HTERT RPE-1 (cell line): ENCODE results near the gene DEAF1.
"Not testable (repeated sequence)": the region's sequence is repeated elsewhere in the genome, so short reads cannot be mapped to it uniquely, and the experiment has no call there.

ENCODE experiments used
- in situ Hi-C: fragments of 300-500 bp; cut with MboI; formaldehyde crosslinking; loops from 4 replicates; pipeline ENCODE4 v1.14.3; 2020; ENCODE audit warnings: low sequenced_read_pairs

DEAF1 gene

DNA sequence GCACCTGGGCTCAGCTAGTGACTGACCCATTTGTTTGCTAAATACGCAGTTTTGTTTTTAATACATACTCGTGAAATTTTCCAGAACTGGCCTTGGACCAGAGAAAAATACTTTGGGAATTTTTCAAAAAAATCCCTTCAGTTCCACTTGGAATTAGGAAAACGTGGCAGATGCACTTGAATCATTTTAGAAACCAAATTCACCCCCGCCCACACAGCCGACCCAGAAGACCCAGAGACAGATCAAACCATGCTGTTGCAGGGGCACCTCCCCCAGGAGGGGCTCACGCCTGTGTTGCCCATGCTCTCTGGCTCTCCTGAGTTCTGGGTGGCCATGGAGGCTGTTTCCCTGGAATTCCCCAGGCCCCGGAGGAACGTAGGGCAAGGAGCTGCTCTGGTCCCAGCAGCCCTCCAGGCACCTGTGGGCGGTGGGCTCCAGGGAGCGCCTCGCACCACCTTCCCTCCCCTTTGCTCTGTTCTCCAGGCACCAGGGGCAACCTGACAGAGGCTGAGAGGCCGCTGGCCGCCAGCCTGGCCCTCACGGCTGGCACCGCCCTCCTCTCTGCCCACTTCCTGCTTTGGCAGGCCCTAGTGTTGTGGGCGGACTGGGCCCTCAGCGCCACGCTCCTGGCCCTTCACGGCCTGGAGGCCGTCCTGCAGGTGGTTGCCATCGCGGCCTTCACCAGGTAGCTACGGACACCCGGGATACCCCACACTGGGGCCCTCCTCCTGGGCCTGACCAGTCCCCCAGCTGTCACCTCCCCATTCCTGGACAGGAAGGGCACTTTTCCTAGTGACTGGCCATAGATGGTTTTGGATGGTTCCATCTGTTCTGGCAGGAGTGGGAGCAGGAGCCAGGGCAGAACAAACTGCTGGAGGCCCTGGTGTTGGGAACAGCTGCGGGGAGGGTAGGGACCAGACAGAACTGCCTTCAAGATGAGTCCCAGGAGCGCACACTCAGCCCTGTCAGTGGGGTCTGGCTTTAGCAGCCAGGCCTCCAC lies 7.7 kb upstream of the DEAF1 start:
- in situ Hi-C loops: no loop called here

DNA sequence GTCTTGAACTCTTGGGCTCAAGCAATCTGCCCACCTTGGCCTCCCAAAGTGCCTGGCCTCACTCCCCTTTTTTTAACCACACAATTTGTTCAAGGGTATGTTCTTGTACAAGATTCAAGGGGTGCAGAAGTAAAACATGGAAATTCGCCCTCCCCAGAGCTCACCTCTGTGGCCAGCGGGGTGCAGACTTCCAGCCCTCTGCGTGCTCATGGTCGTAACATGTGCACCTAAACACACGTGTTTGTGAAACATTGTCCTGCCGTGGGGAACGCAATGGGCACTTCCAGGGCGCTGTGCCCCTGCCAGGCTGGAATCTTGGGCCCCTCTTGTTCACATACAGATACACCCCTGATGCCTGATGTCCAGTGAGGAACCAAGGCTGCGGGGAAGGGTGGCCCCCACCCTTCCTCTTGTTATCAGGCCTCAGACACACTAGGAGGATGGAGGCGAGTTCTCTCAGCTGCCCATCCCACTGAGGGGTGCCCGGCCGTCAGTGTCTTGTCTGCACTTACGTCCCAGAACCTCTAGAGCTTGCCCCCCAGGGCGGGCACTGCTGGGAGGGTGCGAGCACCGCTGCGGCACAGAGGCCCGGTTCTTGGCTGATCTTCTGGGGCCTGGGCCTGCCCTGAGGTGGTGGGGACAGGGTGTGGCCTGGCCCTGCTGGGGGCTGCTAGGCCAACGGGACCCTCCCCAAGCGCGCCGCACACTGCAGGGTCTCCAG lies 6.9 kb upstream of the DEAF1 start:
- in situ Hi-C loops: no loop called here

- in situ Hi-C loops: no loop called here
Measured at GRCh38 chr11:699753-700152, 4.7 kb upstream of the DEAF1 start.

GRCh38 chr11:699116-699508 lies 4.1 kb upstream of the DEAF1 start:
- in situ Hi-C loops: no loop called here

- in situ Hi-C loops: no loop called here
Measured at GRCh38 chr11:698493-699115, 3.6 kb upstream of the DEAF1 start.

DNA sequence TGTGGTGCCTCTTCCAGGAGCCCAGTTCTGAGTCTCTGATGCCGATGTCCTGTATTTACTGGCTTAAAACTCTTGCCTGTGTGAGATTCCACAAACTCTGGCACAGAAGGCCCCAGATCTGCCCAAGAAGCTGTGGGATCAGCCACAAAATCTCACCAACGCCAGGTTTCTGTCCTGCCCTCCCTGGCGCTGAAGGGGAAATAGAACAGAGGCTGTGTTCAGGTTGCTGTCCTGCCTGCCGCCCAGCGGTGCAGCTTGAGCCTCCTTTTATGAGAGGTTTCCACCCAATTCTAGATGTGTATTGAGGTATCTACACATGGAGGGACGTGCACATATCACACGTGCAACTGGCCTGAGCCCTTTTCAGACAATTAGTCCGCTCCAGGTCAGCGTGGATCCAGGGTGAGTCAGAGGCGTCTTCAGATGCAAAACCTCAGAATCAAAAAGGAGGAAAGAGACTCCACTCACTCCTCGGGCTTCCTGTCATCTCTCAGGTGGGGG lies 2.8 kb upstream of the DEAF1 start:
- in situ Hi-C loops: no loop called here

DNA sequence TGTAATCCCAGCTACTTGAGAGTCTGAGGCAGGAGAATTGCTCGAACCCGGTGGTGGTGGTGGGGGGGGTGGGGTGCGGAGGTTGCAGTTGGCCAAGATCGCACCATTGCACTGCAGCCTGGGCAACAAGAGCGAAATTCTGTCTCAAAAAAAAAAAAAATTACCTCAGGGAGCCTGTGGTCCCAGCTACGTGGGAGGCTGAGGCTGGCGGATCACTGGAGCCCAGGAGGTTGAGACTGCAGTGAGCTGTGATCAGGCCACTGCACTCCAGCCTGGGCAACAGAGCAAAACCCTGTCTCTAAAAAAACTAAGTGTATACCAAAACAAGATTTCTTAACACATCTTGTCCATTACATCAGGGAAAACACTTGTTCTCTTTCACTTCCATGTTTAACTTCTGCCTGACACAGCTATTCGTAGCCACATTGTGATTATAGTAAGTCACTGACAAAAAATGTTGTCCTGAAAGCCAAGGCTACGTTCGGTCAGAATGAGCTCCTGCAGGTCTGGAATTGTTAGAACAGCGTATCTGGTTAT lies 2.0 kb upstream of the DEAF1 start:
- in situ Hi-C loops: no loop called here

DNA sequence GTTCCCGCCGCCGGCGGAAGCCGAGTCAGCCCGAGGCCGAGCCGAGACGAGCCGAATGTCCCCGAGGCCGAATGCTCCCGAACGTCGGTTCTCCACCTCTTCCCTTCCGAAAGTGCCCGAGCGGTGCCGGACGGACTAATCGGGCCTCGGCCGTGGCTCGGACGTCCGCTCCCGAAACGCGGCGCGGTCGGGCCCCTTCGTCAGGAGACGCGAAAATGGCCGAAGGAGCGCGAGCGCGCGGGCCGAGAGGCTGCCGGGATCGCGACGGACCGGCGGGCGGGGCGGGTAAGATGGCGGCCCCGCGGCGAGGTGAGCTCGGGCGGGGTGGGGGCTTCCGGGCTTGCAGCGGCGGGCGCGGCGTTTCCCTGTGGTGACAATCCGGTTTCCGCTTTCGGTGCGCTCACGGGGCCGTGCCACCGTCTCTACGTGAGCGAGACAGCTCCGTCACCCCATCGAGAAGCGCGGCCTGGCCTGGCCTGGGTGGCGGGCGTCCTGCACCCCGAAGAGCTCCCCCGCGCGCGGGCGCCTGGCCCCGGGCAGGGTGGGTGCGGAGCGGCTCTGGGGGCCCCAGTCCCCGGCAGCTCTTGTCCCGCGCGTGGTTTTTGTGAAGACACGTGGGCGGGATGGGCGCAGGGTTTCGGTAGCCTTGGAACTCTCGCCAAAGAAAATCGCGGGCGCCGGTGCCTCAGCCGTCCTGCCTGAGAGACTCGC lies 671 bp upstream of the DEAF1 start, which contains the start of gene TMEM80:
TMEM80 (plus strand) TSS at position 279 of the 711 bp plus-strand sequence; CDS start at position 291, 12 bp downstream.
- in situ Hi-C loops: no loop called here

- in situ Hi-C loops: no loop called here
Measured at GRCh38 chr11:695288-695537, 191 bp upstream of the DEAF1 start.

DNA sequence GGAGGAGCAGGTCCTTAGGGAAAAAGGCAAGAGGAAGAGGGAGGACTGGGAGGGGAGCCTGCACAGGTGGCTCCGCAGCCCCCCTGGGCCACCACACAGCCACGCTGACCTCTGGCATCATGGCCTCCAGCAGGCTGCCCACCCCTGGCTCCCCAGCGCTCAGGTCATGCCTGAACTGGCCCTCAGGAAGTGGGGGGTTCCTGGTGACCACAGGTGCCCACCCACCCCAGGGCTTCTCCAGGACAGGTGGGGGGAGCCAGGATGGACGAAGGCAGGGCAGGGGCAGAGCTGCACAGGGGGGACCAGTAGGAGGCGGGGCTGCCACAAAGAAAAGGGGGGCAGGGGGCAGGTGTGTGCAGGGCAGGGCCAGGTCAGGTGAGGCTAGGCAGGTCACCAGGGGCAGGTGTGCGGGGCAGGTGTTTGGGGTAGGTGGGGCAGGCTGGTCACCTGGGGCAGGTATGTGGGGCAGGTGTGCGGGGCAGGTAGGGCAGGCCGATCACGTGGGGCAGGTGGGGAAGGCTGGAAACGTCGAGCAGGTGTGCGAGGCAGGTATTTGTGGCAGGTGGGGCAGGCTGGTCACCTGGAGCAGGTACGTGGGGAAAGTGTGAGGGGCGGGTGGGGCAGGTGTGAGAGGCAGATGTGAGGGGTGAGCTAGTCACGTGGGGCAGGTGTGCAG lies 997 bp downstream of the DEAF1 start:
- in situ Hi-C loops: no loop called here

DNA sequence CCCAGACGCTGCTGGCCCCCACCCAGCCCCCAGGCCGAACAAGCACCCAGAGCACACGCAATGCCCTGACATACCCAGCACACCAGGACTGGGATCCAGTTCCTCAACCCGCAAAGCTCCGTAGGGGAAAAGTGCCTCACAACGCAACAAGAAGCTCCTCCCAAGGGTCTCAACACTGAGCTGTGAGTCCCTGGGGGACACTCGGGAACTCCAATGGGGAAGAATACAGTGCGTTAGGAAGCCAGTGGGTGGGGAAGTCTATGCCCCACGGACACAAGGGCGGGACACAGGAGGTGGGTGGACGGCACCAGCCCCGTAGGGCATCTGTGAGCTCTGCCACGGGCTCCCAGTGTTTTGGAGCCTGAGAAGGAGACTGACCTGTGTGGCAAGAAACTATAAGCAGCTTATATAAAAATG lies 1.6 kb downstream of the DEAF1 start:
- in situ Hi-C loops: no loop called here

GRCh38 chr11:692824-693414 lies 2.1 kb downstream of the DEAF1 start:
- in situ Hi-C loops: no loop called here

GRCh38 chr11:691710-692590 lies 3.1 kb downstream of the DEAF1 start:
- in situ Hi-C loops: no loop called here

- in situ Hi-C loops: no loop called here
Measured at GRCh38 chr11:690738-691633, 4.0 kb downstream of the DEAF1 start.

DNA sequence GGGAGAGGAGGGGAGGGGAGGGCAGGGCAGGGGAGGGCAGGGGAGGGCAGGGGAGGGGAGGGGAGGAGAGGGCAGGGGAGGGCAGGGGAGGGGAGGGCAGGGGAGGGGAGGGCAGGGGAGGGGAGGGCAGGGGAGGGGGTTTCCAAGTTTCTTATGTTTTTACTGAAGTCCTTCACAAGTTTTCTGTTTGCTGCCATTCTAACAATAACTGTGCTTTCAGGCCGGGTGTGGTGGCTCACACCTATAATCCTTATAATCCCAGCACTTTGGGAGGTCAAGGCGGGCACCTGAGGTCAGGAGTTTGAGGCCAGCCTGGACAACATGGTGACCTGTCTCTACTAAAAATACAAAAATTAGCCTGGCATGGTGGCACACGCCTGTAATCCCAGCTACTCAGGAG lies 4.8 kb downstream of the DEAF1 start:
- in situ Hi-C loops: not testable (repeated sequence)

GRCh38 chr11:689625-690024 lies 5.4 kb downstream of the DEAF1 start:
- in situ Hi-C loops: no loop called here

- in situ Hi-C loops: no loop called here
Measured at GRCh38 chr11:688681-689080, 6.3 kb downstream of the DEAF1 start.

DNA sequence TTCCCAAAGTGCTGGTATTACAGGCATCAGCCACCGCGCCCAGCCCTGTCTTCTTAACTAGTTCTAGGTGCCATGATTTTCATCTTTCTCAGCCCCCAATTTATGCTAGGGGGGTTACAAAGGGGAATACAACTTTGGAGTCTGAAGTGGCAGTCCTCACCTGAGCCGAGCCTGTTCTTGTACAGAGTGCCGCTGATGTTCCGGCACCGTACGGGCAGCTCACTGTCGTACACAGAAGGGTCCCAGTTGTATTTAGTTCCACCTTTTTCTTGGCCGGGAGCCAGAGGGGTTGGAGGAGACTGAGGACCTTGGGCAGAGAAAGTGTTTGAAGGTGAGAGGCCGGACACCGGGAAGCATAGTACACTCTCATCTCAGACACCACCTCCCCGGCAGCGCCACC lies 7.3 kb downstream of the DEAF1 start:
- in situ Hi-C loops: no loop called here
